Mesendoderm (in vitro differentiated cells): Measurements from ENCODE around the gene SETD3.
A peak's percentile ranks its signal among the peaks of the same experiment; 100 is the strongest.

ENCODE experiments used
- DNase-seq: peaks from one replicate; pipeline ENCODE4 v3.0.0; 2013
- H2AK5ac ChIP-seq: 2 replicates; pipeline ENCODE4 v1.6.1; 2013; ENCODE audit warnings: low read length, inconsistent platforms
- H2BK120ac ChIP-seq: 2 replicates; pipeline ENCODE4 v1.6.1; 2013; ENCODE audit warnings: low read depth, mild to moderate bottlenecking, low read length, moderate library complexity, mixed read lengths
- H2BK15ac ChIP-seq: replicated peaks from 2 replicates; pipeline ENCODE4 v1.6.1; 2013; ENCODE audit warnings: low read depth, mild to moderate bottlenecking, moderate library complexity
- H2BK5ac ChIP-seq: 2 replicates; pipeline ENCODE4 v1.6.1; 2013; ENCODE audit warnings: low read length, inconsistent platforms
- H3K18ac ChIP-seq: 2 replicates; pipeline ENCODE4 v1.6.1; 2013; ENCODE audit warnings: mild to moderate bottlenecking, low read length, mixed read lengths
- H3K23ac ChIP-seq: one replicate; pipeline ENCODE4 v1.6.1; 2013; ENCODE audit warnings: low read length
- H3K27ac ChIP-seq: 2 replicates; pipeline ENCODE4 v1.5.1; 2013; ENCODE audit warnings: low read depth, mild to moderate bottlenecking, inconsistent platforms, low read length, moderate library complexity
- H3K27me3 ChIP-seq: 2 replicates; pipeline ENCODE4 v1.6.1; 2013; ENCODE audit warnings: low read length, control low read depth, mild to moderate bottlenecking, inconsistent platforms; ENCODE audit not compliant: insufficient read depth, poor library complexity
- H3K36me3 ChIP-seq: 2 replicates; pipeline ENCODE4 v1.6.1; 2013; ENCODE audit warnings: low read length, inconsistent platforms; ENCODE audit not compliant: control insufficient read depth, insufficient read depth
- H3K4ac ChIP-seq: one replicate; pipeline ENCODE4 v1.6.1; 2013; ENCODE audit warnings: low read depth, mild to moderate bottlenecking, low read length, moderate library complexity
- H3K4me1 ChIP-seq: 2 replicates; pipeline ENCODE4 v1.6.1; 2013; ENCODE audit warnings: low read depth, low read length, inconsistent platforms; ENCODE audit not compliant: control insufficient read depth
- H3K4me2 ChIP-seq: 2 replicates; pipeline ENCODE4 v1.6.1; 2013; ENCODE audit warnings: low read length
- H3K4me3 ChIP-seq: 2 replicates; pipeline ENCODE4 v1.5.1; 2013; ENCODE audit warnings: mild to moderate bottlenecking, low read length
- H3K56ac ChIP-seq: one replicate; pipeline ENCODE4 v1.6.1; 2013; ENCODE audit warnings: low read length
- H3K79me1 ChIP-seq: 2 replicates; pipeline ENCODE4 v1.6.1; 2013; ENCODE audit warnings: low read length, inconsistent platforms
- H3K79me2 ChIP-seq: 2 replicates; pipeline ENCODE4 v1.6.1; 2013; ENCODE audit warnings: mild to moderate bottlenecking, low read length; ENCODE audit not compliant: control insufficient read depth, insufficient read depth
- H3K9ac ChIP-seq: 2 replicates; pipeline ENCODE4 v1.6.1; 2013; ENCODE audit warnings: low read length, inconsistent platforms
- H4K5ac ChIP-seq: one replicate; pipeline ENCODE4 v1.6.1; 2013; ENCODE audit warnings: low read length
- H4K8ac ChIP-seq: one replicate; pipeline ENCODE4 v1.6.1; 2013; ENCODE audit warnings: low read depth, mild to moderate bottlenecking, control low read depth, low read length, moderate library complexity
- WGBS: extraction: QIAGEN DNeasy Blood & Tissue Kit; methylation state at CpG from one replicate; pipeline ENCODE4 v1.1.7; 2013; ENCODE audit warnings: low lambda C conversion rate, missing lambda C conversion rate; ENCODE audit not compliant: insufficient coverage; ENCODE audit errors: extremely low coverage; 5-methylcytosine and 5-hydroxymethylcytosine counted together

Gene SETD3

DNA sequence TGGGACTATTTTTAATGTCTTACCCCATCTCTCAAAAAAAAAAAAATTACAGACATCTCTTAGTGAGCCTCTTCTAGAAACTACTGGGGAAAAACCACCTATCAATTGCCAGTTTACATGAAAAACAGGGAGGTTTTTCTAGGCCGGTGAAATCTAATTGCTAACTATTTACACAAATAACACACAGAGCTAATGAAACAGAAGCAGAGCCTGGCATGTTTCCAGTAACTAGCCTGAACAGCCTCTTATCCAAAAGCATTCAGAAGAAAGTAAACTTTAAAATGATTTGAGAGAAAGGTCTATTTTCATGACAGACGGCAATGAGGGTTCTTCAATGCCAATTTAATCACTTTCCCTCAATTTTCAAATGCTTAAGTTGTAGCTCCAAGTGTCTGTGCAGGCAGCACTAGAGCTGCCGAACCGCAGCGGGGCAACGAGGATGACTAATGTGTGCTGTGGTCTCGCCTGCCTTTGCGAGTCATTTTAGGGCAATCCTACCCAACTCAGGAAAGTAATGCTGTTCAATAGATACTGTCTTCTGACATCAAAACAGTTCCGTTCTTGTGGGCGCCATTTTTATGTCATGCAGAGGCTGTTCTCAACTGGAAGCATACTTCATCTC is 84.6 kb downstream of the SETD3 start:
- Histone ChIP-seq H4K8ac (no peak overlapping the region), H3K9ac (no peak overlapping the region), H2BK15ac (no peak overlapping the region), H4K5ac (no peak overlapping the region), H3K27ac (no peak overlapping the region), H3K23ac (no peak overlapping the region), H3K79me1 (no peaks in the 10 kb centered on the region), H3K4ac (no peak overlapping the region), H3K4me1 (peaks cover 7% of the 10 kb centered on the region), H3K27me3 (no peaks in the 10 kb centered on the region), H2BK5ac (no peak overlapping the region), H3K56ac (no peak overlapping the region), H3K4me2 (no peak overlapping the region), H3K36me3 (peaks cover 4% of the 10 kb centered on the region), H3K79me2 (no peaks in the 10 kb centered on the region), H2AK5ac (no peak overlapping the region), H2BK120ac (no peak overlapping the region), H3K4me3 (no peak overlapping the region), H3K18ac (no peak overlapping the region)
- WGBS: no CpG with 5 or more reads among the region's 10 CpGs
- no peak for DNase-seq

DNA sequence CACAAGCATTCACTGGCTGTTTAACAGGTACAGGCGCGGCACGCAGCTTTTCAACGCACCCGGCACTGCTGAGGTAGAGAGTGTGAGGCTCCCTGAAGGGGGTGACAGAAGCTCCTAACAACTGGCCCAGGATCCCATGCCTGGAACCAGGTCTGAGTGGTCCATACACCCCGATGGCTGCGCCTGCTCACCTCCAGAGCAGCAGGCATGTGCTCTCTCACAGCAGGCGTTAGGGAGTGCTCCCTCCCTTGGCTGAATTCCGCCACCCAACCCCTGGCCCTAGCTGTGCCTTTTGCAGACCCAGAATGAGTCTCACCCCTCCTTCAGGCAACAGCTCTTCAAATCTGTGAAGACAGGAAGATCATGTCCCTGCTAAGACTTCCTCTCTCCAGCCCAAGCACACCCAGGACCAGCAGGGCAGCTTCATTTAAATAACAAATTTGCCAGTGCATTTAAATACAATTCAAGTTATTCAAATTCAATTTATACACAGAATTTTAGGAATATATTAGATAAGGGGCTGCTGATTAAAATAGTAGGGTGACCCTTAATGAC is 86.0 kb downstream of the SETD3 start:
- no peak overlapping the region for H2BK5ac ChIP-seq
- WGBS: no CpG with 5 or more reads among the region's 9 CpGs
- H3K4me3 ChIP-seq: no peak overlapping the region
- H3K18ac ChIP-seq: no peak overlapping the region
- H2BK120ac ChIP-seq: no peak overlapping the region
- peak overlapping the region; percentile 13 for H3K27ac ChIP-seq
- no peak overlapping the region for H2AK5ac ChIP-seq
- peak; percentile 63 for DNase-seq
- no peak overlapping the region for H4K8ac ChIP-seq
- no peaks in the 10 kb centered on the region for H3K27me3 ChIP-seq
- peak overlapping the region; percentile 67 for H3K56ac ChIP-seq
- H3K4me1 ChIP-seq: peaks cover 7% of the 10 kb centered on the region
- no peaks in the 10 kb centered on the region for H3K79me1 ChIP-seq
- no peak overlapping the region for H3K4me2 ChIP-seq
- peak overlapping the region; percentile 9 for H3K9ac ChIP-seq
- H3K79me2 ChIP-seq: no peaks in the 10 kb centered on the region
- H2BK15ac ChIP-seq: no peak overlapping the region
- H3K36me3 ChIP-seq: peaks cover 2% of the 10 kb centered on the region
- no peak overlapping the region for H4K5ac ChIP-seq
- no peak overlapping the region for H3K4ac ChIP-seq
- H3K23ac ChIP-seq: no peak overlapping the region

DNA sequence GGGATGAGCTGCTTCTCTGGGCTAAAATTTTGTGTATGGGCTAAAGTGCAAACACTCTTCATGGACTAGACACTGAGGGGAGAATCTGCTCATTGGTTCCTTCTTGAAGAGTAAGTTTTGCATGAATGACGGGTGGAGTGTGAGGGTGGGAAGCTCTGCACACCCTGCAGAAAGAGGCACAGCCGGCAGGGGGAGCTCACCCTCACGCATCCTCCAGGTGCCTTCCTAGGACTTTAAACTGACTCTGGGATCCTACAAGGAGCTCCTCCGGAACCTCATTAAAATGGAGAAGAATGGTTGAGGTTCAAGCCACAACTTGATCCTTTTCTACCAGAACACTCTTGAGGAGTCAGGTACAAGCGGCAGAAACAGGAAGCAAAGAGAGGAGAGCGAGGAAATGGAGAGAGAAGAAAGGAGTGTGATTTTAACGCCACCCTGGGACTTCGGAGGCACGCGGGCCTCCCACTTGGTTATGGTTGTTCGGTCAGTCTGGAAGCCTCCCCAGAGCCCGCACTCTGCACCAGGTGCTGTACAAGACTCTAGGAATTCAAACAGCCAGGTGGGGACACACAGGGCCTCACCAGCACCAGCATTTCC is 87.5 kb downstream of the SETD3 start:
- Histone ChIP-seq H3K23ac (no peak overlapping the region), H2BK5ac (no peak overlapping the region), H3K27ac (no peak overlapping the region), H3K79me2 (no peaks in the 10 kb centered on the region), H2BK120ac (no peak overlapping the region), H2BK15ac (no peak overlapping the region), H3K56ac (no peak overlapping the region), H3K9ac (no peak overlapping the region), H3K4me1 (peaks cover 7% of the 10 kb centered on the region), H4K8ac (no peak overlapping the region), H3K4ac (no peak overlapping the region), H3K4me3 (no peak overlapping the region), H3K27me3 (no peaks in the 10 kb centered on the region), H3K18ac (no peak overlapping the region), H2AK5ac (no peak overlapping the region), H3K4me2 (no peak overlapping the region), H3K36me3 (peaks cover 2% of the 10 kb centered on the region), H4K5ac (no peak overlapping the region), H3K79me1 (no peaks in the 10 kb centered on the region)
- no CpG with 5 or more reads among the region's 12 CpGs for WGBS
- DNase-seq: peak; percentile 65

- no peak overlapping the region for H3K27ac ChIP-seq
- H2BK5ac ChIP-seq: no peak overlapping the region
- H3K23ac ChIP-seq: no peak overlapping the region
- H3K79me1 ChIP-seq: no peaks in the 10 kb centered on the region
- H3K4me1 ChIP-seq: peaks cover 7% of the 10 kb centered on the region
- WGBS: no CpG with 5 or more reads among the region's 13 CpGs
- peaks cover 2% of the 10 kb centered on the region for H3K36me3 ChIP-seq
- no peaks in the 10 kb centered on the region for H3K27me3 ChIP-seq
- H3K56ac ChIP-seq: no peak overlapping the region
- H3K4me2 ChIP-seq: no peak overlapping the region
- no peak overlapping the region for H4K8ac ChIP-seq
- H3K9ac ChIP-seq: no peak overlapping the region
- H3K18ac ChIP-seq: no peak overlapping the region
- no peak overlapping the region for H2BK15ac ChIP-seq
- no peak overlapping the region for H2AK5ac ChIP-seq
- no peak overlapping the region for H2BK120ac ChIP-seq
- H3K4ac ChIP-seq: no peak overlapping the region
- H3K79me2 ChIP-seq: no peaks in the 10 kb centered on the region
- H3K4me3 ChIP-seq: no peak overlapping the region
- H4K5ac ChIP-seq: no peak overlapping the region
- DNase-seq: no peak
These were observed 89.0 kb downstream of the SETD3 start for GRCh38 chr14:99391671-99392070.

DNA sequence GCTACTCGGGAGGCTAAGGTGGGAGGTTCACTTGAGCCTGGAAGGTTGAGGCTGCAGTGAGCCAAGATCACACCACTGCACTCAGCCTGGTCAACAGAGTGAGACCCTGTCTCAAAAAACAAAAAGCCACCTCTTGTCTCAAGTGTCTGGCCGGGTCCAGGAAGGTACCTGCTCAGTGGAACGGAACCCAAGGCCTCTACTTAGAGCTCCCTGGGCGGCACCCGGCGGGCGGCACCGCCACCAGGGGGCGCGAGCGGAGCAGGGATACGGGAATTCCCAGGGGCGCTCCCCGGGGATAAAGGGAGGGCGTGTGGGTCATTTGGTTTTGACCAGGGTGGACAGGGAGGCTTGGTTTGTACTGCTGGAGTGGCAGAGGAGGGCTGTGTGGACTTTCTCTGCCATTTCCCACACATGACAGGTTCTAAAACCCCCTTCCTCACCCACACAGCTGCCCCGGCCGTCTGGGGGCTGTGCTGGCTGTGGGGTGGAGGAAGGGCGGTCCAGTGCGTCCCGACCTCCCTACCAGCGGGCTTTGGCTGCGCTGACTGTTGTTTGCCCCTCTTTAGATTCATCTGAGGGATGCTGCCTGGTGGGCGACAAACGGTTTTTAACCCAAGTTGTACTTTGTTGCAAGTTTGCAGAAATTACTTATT is 91.4 kb downstream of the SETD3 start:
- Histone ChIP-seq H4K5ac (no peak overlapping the region), H3K56ac (no peak overlapping the region), H3K4ac (no peak overlapping the region), H4K8ac (no peak overlapping the region), H2AK5ac (no peak overlapping the region), H3K23ac (no peak overlapping the region), H3K27me3 (no peaks in the 10 kb centered on the region), H3K36me3 (peaks cover 2% of the 10 kb centered on the region), H3K27ac (no peak overlapping the region), H2BK15ac (no peak overlapping the region), H3K4me2 (no peak overlapping the region), H3K18ac (no peak overlapping the region), H2BK120ac (no peak overlapping the region), H3K9ac (no peak overlapping the region), H3K4me1 (peaks cover 2% of the 10 kb centered on the region), H2BK5ac (no peak overlapping the region), H3K79me2 (no peaks in the 10 kb centered on the region), H3K4me3 (no peak overlapping the region), H3K79me1 (no peaks in the 10 kb centered on the region)
- peak; percentile 68 for DNase-seq
- WGBS: no CpG with 5 or more reads among the region's 24 CpGs
